GM04503 (cell line): Measurements from ENCODE around the gene UTP14A.
"Not testable (repeated sequence)": the region's sequence is repeated elsewhere in the genome, so short reads cannot be mapped to it uniquely, and the experiment has no call there.

Source experiments
- DNase-seq: peaks from one replicate; pipeline ENCODE4 v3.0.0-alpha.2; 2012; ENCODE audit warnings: low read depth

The UTP14A gene

GRCh38 chrX:129905787-129906580 lies at the start of gene UTP14A:
Gene UTP14A (plus strand): TSS chrX:129906164. CDS start chrX:129906211, 47 bp downstream.
- peak; percentile 60 for DNase-seq

- DNase-seq, result not testable (repeated sequence)
Observed at GRCh38 chrX:129859134-129859533, 46.8 kb upstream of the UTP14A start.

GRCh38 chrX:129866321-129866720 lies 39.6 kb upstream of the UTP14A start:
- not testable (repeated sequence) for DNase-seq

- DNase-seq, result no peak
Observed at GRCh38 chrX:129872524-129872923, 33.4 kb upstream of the UTP14A start.

GRCh38 chrX:129875669-129876068 lies 30.3 kb upstream of the UTP14A start:
- peak; percentile 71 for DNase-seq

GRCh38 chrX:129876771-129877305 lies 29.1 kb upstream of the UTP14A start:
- peak; percentile 23 for DNase-seq

- no peak for DNase-seq
Observed at GRCh38 chrX:129877401-129877800, 28.6 kb upstream of the UTP14A start.

- no peak for DNase-seq
Observed at GRCh38 chrX:129900054-129900453, 5.9 kb upstream of the UTP14A start.

GRCh38 chrX:129908636-129909035 lies 2.7 kb downstream of the UTP14A start:
- DNase-seq, result no peak

GRCh38 chrX:129925305-129926092 lies 19.5 kb downstream of the UTP14A start:
- DNase-seq, result peak; percentile 32

GRCh38 chrX:129930941-129931410 lies 25.0 kb downstream of the UTP14A start:
- DNase-seq, result no peak

- DNase-seq, result peak; percentile 68
Observed at GRCh38 chrX:129931411-129932015, 25.5 kb downstream of the UTP14A start.

GRCh38 chrX:129932016-129932820 lies 26.3 kb downstream of the UTP14A start:
- DNase-seq, result peak; percentile 39

GRCh38 chrX:129932821-129933321 lies 26.9 kb downstream of the UTP14A start:
- no peak for DNase-seq

- DNase-seq, result no peak
Observed at GRCh38 chrX:129933700-129934099, 27.7 kb downstream of the UTP14A start.

- DNase-seq, result no peak
Observed at GRCh38 chrX:129934461-129934860, 28.5 kb downstream of the UTP14A start.

- no peak for DNase-seq
Observed at GRCh38 chrX:129934952-129935351, 29.0 kb downstream of the UTP14A start.

GRCh38 chrX:129938081-129938480 lies 32.1 kb downstream of the UTP14A start:
- no peak for DNase-seq

- no peak for DNase-seq
Observed at GRCh38 chrX:129939986-129940385, 34.0 kb downstream of the UTP14A start.

- no peak for DNase-seq
Observed at GRCh38 chrX:129940721-129941120, 34.8 kb downstream of the UTP14A start.

- DNase-seq, result no peak
Observed at GRCh38 chrX:129945131-129945530, 39.2 kb downstream of the UTP14A start.
